Stomach (tissue), 4 donors: Measurements from ENCODE around the gene TRIM17.

ENCODE experiments used
- CTCF ChIP-seq, 7 experiments: fragments of 450-650 bp in 4 of 7; fragments of 200-600 bp in 3 of 7; sonication (generic) in 3 of 7; IDR thresholded peaks; one replicate each; pipeline ENCODE4 v1.5.1; 2016 to 2019; ENCODE audit warnings: antibody characterized with exemption in 7 of 7, control low read depth in 2 of 7, mild to moderate bottlenecking in 1 of 7
- POLR2A ChIP-seq, 4 donors: fragments of 450-650 bp; IDR thresholded peaks; one replicate each; pipeline ENCODE4 v1.6.1; 2016; ENCODE audit warnings: antibody characterized with exemption in 4 of 4, control low read depth in 2 of 4, mild to moderate bottlenecking in 1 of 4, moderate library complexity in 1 of 4

DNA sequence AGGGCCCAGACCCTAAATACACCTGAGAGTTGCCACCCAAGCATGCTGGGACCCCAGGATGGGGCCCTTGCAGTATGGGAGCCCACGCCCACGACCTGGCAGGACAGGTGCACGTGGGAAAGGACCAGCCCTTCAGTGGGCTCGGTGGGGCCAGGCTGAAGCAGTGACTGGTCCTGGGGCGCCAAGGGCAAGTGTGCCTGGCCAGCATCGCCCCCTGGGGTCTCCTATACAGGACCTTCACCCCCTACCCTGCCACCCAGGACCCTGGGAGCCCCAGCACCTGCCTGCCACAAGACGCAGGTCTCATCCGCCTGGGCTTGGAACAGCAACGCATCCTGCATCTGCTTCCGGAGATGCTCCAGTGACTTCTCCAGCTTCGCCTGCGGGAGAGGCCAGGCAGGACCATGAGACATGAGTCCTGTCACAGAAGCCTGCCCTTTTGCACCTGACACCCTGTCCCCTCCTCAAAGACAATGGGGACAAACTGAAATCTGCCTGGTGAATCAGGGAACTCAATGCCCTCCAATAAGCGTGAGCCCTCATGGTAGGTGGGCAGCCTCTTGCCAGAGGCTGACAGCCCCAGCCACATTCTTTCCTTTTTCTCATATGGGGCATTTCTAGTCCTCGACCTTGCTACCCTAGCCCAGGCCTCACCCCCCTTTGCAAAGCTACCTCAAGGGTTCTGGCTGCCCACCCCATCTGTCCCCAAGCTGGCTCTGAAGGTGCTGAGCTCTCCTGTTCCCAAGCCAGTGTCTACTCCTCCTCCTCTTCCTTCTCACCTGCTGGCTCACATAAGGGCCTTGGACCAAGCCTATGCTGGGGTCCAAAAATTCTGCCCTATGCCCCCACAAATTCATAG is 14.7 kb downstream of the TRIM17 start:
- TF ChIP-seq CTCF (IDR thresholded peaks at IDR 0.05) (no peak), POLR2A (IDR thresholded peaks at IDR 0.05) (no peak)
